Activated naive CD8-positive, alpha-beta T cell treated with anti-CD3 and anti-CD28 coated beads, Interleukin-2, amount 50 U/mL, for 16 hours (primary cell): Measurements from ENCODE around the gene LYPLAL1.
"Not testable (repeated sequence)": the region's sequence is repeated elsewhere in the genome, so short reads cannot be mapped to it uniquely, and the experiment has no call there.

Experiments used
- DNase-seq: peaks from one replicate; pipeline ENCODE4 v3.0.0-alpha.2; 2020; ENCODE audit warnings: low read depth, low spot score

LYPLAL1 gene

DNA sequence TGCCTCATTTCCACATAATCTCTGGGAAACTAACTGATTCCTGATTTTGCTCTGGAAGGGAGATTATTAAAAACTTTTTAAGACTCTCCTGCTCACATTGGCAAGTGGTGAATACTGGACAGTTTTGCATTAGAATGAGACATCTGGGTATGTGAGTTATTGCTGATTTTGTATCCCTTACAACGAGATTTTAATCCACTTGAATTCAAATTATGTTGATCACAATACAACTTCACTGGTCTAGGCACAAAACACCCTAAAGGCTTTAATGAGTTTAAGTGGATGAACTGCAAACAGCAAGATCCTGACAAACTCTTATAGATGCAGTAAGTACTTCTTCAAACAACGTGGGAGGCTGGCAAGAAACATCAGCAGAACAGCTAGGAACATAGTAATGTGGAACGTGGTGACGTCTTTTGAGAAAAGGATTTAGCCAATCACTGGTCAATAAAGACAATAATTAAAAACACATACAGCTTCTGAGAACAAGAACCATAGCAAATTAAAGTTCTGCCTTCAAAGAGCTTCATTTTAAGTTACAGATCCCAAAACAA, 10.2 kb upstream of the LYPLAL1 start:
- DNase-seq = no peak

GRCh38 chr1:219171192-219171935, 2.3 kb upstream of the LYPLAL1 start:
- no peak for DNase-seq

GRCh38 chr1:219172821-219173220, 857 bp upstream of the LYPLAL1 start:
- DNase-seq = no peak

- no peak for DNase-seq
These were observed 282 bp upstream of the LYPLAL1 start for GRCh38 chr1:219173434-219173757.

GRCh38 chr1:219174460-219175211, 958 bp downstream of the LYPLAL1 start:
- no peak for DNase-seq

DNA sequence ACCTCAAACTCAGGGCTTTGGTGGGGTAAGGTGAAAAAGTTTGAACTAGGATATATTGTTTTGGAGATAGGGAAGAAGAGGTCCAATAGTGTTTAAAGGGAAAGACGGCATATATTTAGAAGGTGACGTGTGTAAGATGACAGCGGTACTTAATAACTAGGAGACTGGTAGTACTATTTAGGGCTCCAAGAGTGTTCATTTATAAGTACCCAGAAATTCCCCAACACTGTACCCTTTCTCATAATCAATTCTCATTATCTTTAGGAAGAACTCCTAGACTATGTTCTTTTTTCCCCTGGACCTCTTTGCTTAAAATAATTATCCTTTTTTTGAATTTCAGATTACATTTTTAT, 1.5 kb downstream of the LYPLAL1 start:
- no peak for DNase-seq

DNA sequence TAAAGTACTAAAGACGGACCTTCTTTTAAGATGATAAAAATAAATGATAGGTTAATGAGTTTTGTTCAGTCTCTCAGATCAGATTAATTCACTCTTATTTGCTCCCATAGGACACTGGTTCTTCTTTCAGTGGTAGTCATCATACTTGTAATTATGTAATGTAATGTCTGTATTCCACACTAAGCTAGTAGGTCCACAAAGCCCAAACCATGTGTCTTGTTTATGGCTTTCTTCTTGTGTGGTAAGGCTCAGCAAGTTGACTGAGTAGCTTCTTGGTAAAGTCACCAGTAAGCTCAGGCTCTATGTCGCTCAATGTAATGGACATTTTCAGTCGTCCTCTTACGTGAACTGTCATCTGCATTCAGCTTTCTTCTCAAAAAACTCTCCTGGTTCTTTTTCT, 2.5 kb downstream of the LYPLAL1 start:
- no peak for DNase-seq

DNA sequence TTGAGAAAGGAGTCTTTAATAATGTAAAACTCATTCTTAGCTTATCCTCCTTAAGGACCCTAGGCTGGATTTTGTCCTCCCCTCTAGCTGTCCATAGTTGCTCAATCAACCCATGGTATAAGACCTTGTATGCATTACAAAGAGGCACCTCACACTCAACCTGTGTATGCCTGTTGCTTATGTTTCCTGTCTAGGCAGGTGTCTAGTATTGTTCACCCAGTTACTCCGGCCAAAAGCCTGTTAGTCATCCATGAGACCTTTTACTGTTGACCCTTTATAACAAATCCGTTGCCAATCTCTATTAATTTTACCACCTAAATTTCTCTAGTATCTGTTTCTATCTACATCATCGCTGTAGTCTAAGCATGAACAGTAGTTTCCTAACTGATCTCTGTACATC, 3.7 kb downstream of the LYPLAL1 start:
- no peak for DNase-seq

GRCh38 chr1:219177940-219178339, 4.3 kb downstream of the LYPLAL1 start:
- no peak for DNase-seq

DNA sequence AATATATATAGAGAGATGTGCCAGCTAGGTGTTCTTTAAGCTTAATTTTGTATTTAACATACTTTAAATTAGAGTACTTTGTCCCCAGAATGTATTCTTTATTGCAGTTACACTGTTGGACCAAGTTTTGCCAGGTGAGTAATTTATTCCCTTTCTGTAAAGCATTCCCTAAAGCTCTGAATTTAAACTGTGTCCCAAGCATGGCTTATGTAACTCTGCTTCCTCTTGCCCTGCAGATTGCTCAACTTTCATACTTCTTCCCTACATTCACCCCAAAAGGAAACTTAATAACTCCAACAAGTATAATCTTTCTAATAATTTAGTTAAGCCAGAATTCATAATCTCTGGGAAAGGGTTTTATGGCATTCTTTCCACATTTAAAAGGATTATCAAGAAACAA, 5.6 kb downstream of the LYPLAL1 start:
- no peak for DNase-seq

- DNase-seq = no peak
These were observed 10.7 kb downstream of the LYPLAL1 start for GRCh38 chr1:219184337-219184736.

GRCh38 chr1:219185486-219186117, 11.9 kb downstream of the LYPLAL1 start:
- DNase-seq = no peak

- DNase-seq = no peak
These were observed 14.7 kb downstream of the LYPLAL1 start for GRCh38 chr1:219188331-219188803.

GRCh38 chr1:219189021-219189824, 15.5 kb downstream of the LYPLAL1 start:
- DNase-seq = no peak

DNA sequence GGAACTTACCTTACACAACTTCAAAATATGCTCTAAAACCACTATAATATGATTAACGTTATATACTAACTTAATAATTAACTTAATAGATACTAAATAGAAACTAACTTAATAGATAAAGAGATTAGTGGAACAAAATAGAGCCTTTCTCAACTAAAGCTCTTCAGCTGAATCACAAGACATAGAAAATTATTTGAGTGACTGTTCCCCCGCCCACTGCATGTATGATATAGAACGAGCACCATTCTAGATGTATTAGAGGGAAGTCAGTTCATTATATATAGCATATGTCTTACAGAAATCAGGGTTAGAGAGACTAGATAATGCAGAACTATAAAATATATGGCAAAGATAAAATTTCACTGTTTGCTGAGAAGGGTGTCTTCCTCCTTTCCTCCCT, 16.3 kb downstream of the LYPLAL1 start:
- DNase-seq = no peak

DNA sequence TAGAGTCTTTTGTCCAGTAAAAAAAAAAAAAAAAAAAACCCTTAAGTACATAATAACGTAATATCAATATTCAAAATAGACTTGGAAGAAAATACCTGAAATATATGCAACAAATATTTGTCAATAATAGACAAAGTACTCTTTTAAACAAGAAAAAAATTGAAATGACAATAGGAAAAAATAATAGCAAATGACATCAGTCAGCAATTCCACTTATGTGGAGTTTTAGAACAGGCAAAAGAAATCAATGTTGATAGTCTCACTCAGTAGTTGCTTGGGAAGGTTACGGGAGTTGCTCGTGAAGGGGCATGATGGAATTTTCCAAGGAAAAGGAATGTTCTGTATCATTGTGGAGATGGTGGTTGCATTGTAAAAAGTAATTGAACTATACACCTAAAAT, 16.9 kb downstream of the LYPLAL1 start:
- no peak for DNase-seq

- not testable (repeated sequence) for DNase-seq
These were observed 22.2 kb downstream of the LYPLAL1 start for GRCh38 chr1:219195833-219196232.

DNA sequence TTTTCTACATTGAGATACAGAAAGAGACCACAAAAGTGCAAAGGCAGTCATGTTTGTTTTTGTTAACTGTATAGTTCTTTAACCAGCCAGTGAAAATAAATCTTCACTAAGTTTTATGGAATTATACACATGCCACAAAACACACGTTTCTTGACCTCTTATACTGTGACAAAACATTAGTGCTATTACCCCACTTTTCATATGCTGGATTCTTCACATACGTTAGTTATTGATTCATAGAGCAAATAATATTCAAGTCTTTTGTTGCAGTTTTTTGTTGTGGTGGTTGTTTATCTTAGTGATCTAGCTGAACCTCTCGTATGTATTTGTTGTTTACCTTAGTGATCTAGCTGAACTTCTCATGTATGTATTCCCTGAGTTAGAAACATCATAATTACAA, 28.0 kb downstream of the LYPLAL1 start:
- DNase-seq = no peak

DNA sequence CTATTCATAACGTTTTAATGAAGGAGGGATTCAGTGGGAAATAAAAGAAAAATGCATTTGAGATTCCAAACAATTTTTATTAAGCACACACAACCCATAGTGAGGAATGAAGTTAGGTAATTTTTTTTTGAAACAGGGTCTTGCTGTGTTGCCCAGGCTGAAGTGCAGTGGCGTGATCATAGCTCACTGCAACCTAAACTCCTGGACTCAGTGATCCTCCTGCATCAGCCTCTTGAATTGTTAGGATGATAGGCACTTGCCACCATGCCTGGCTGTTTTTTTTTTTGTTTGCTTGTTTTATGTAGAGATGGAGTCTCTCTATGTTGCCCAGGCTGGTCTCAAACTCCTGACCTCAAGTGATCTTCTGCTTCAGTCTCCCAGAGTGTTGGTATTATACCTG, 28.9 kb downstream of the LYPLAL1 start:
- DNase-seq = no peak

DNA sequence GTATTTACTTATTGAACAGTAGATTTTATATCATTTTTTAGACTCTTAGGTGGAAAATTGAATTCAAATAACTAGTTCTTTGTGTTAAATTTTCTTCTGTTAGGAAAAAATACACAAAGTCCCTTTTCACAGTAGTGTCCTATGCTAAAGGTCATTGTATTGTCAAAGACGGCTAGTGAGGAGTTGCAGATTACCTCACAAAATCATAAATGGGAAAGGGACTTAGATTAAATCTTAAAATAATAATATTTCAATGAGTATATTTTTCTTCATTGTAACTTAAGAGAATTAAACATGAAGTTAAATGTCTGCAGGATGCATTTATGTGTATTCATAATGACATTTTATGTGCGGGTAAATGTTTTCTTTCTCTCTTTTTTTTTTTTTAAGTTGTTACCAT, 32.7 kb downstream of the LYPLAL1 start:
- DNase-seq = no peak

DNA sequence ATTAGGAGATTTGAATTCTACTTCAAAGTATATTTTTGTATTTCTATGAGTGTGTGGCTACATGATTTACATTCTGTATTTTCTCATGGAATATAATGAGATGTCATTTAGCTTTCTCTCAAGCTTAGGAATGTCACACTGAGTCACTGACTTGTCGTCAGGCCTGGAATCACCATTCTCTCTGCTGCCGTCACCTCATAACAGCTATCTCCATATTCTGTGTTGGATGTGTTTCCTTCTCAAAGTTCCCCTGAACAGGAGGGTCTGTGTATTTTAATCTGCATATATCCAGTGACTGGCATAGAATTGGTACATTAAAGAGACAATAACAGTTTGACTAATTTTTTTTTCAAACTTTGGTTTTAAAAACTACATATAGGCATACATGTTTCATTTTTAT, 35.9 kb downstream of the LYPLAL1 start:
- DNase-seq = no peak

- DNase-seq = no peak
These were observed 36.4 kb downstream of the LYPLAL1 start for GRCh38 chr1:219210067-219210466.
